Ishikawa (cell line): ENCODE results near the gene TRERF1.

Experiments
- CREB1 ChIP-seq: IDR thresholded peaks from 2 replicates; pipeline ENCODE4 v1.6.1; 2012; ENCODE audit warnings: low read depth
- EGR1 ChIP-seq: IDR thresholded peaks from 2 replicates; pipeline ENCODE4 v1.6.1; 2012
- EP300 ChIP-seq: IDR thresholded peaks from 2 replicates; pipeline ENCODE4 v1.6.1; 2012; ENCODE audit warnings: borderline replicate concordance
- FOXM1 ChIP-seq: IDR thresholded peaks from 2 replicates; pipeline ENCODE4 v1.6.1; 2012; ENCODE audit warnings: low read depth, borderline replicate concordance
- RAD21 ChIP-seq: IDR thresholded peaks from 2 replicates; pipeline ENCODE4 v1.6.1; 2012; ENCODE audit warnings: low read depth
- REST ChIP-seq: IDR thresholded peaks from 2 replicates; pipeline ENCODE4 v1.6.1; 2012; ENCODE audit warnings: low read depth, mild to moderate bottlenecking
- TAF1 ChIP-seq: IDR thresholded peaks from 2 replicates; pipeline ENCODE4 v1.6.1; 2012; ENCODE audit warnings: low read depth, mild to moderate bottlenecking
- TCF12 ChIP-seq: IDR thresholded peaks from 2 replicates; pipeline ENCODE4 v1.6.1; 2012; ENCODE audit warnings: low read depth
- YY1 ChIP-seq: IDR thresholded peaks from 2 replicates; pipeline ENCODE4 v1.6.1; 2012; ENCODE audit warnings: low read depth
- ZBTB7A ChIP-seq: IDR thresholded peaks from 2 replicates; pipeline ENCODE4 v1.6.1; 2012; ENCODE audit warnings: low read depth
- TF ChIP-seq, protein P1 (sequence below): IDR thresholded peaks from 2 replicates; pipeline ENCODE4 v1.6.1; 2012

DNA sequence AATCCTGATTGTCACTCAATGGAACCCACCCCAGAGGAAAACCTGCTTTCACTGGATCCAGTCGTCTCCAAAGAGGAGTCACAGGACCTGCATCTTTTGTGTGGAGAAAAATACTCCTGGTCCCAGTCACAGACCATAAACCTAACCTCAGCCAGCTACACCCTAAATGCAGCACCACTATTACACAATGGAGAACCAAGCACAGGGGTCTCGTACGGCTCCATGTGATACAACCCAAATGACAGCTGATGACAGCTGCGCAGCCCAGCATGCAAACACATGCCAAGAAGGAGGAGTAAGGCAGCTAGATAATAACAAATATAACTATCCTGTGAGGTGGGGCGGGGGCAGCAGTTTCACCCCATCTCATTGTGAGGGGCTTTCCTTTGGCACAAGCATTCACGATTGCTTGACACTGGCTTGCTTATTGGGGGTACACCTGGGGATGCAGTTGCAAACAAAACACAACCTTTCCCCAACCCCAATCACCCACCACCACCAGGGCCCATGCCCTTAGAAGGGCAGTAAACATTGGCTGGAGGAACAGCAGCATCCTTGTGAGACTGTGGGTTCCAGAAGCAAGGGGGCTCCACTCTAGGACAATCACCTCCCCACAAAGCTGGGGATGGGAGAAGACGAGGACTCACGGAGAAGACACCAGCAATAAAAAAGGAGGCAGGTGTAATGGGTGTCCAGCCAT, 51.5 kb downstream of the TRERF1 start:
- TF ChIP-seq EGR1 (no peak), TCF12 (no peak), ZBTB7A (no peak), RAD21 (no peak), EP300 (no peak), YY1 (no peak), FOXM1 (no peak), TAF1 (no peak), CREB1 (no peak), REST (no peak)
- TF ChIP-seq, protein P1, sequence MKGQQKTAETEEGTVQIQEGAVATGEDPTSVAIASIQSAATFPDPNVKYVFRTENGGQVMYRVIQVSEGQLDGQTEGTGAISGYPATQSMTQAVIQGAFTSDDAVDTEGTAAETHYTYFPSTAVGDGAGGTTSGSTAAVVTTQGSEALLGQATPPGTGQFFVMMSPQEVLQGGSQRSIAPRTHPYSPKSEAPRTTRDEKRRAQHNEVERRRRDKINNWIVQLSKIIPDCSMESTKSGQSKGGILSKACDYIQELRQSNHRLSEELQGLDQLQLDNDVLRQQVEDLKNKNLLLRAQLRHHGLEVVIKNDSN = no peak
